Right ventricle myocardium inferior (tissue), 1 donor: ENCODE measurements around the gene FAM53B. TPM values are rescaled to one million over a fixed set of nuclear protein-coding genes. Genes with fewer than 3 reads are reported as not detected.
A peak's percentile ranks its signal among the peaks of the same experiment; 100 is the strongest.

ENCODE experiments used
- ATAC-seq: fragments of 200-7000 bp; cut with Tn5 transposase; one replicate; pipeline ENCODE4 v1.9.1; 2020; ENCODE audit warnings: mild to moderate bottlenecking, moderate library complexity
- DNase-seq: peaks from one replicate; pipeline ENCODE4 v3.0.0; 2021; ENCODE audit errors: missing footprints
- intact Hi-C: fragments of 100-400 bp; cut with DNase I; formaldehyde crosslinking; loops from one replicate; pipeline ENCODE4 v1.11.0; 2022
- total RNA-seq: library from RNA; stranded (reverse); fragmentation: NEBNext Ultra II Directional; extraction: Animal tissue kit (Norgen Biotek cat#: 25700); gene quantifications from one replicate; pipeline ENCODE4 v1.2.1, GENCODE V29; 2021
- donor health status: DM: no; HTN: yes; CAD: no; lungs with severe emphysema.

FAM53B gene
- total RNA-seq, 1 donor from 2014 or later, result 41.2 TPM

DNA sequence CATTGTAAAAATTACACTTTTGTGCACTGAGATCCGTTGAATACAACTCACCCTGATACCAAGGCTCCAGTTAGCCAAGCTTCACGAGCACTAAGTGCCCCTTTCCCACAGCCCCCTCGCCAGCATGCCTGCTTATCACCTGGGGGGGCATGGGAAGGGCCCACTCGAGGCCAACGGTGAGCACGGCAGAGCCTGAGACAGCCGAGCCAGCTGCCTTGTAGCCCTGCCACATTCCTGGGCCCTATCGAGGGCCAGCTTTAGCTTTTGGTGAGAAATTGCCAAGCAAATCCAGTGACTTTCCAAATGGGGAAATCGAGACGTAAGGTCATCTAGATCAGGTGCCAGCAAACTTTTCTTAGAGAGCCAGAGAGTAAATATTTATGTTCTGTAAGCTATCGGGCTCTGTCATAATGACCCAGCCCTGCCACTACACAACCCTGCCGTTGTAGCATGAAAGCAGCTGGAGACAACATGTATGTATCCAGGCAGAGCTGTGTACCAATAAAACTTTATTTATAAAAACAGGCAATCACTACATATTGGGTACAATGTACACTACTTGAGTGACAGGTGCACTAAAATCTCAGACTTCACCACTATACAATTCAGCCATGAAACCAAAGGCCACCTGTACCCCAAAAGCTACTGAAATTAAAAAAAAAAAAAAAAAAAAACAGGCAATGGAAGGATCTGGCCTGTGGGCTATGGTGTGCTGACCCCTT lies 83.6 kb downstream of the FAM53B start:
- intact Hi-C loops, result no loop called here
- no peak for DNase-seq
- no peak for ATAC-seq

DNA sequence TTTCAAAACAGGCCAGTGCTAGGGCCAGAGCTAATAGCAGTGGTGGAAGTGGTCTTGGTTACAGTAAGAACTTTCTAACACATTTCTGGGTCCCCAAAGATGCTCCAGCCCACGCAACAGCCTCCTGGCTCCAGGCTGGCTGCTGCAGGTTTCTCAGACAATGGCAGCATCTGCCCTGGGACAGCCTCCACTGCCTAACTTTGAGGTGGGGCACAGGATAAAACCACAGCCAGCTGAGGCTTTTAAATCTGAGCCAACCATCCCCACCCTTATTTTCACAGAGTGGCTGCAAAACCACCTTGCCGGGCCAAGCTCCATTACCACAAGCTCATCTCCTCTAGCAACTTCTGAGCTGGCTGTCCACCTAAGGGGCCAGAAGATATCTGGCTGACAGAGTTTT lies 84.8 kb downstream of the FAM53B start:
- intact Hi-C loops, result no loop called here
- peak; percentile 57 for DNase-seq
- ATAC-seq, result no peak

DNA sequence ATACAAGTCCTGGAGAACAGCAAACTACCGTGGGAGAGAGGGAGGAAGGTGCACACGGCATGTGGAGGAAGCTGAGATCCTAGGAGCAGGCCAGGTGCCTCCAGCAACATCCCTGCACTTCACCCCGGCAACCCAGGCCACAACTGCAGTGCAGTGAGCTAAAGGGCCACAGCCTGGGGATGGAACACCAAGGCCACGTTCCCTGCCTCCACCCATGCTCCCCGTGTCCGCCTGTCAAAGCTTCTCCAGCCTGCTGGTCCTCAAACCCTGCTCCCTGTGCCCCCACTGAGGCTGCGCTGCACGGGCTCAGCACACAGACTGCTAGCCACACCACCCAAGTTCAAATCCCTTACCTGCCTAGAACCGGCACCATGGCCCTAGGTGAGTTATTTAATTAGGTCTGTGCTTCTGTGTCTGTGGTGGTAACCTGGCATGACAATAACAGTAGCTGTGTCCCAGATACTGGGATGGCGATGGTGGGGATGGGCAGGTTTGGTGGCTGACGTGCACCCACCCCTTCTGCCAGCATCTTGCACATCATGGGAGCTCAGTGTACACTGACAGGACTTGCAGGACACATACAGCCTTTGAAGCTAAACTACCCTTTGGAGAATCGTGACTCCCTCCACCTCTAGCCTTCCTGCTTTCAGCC lies 85.5 kb downstream of the FAM53B start:
- ATAC-seq (no peak), DNase-seq (peak; percentile 35)
- intact Hi-C loops, result no loop called here

DNA sequence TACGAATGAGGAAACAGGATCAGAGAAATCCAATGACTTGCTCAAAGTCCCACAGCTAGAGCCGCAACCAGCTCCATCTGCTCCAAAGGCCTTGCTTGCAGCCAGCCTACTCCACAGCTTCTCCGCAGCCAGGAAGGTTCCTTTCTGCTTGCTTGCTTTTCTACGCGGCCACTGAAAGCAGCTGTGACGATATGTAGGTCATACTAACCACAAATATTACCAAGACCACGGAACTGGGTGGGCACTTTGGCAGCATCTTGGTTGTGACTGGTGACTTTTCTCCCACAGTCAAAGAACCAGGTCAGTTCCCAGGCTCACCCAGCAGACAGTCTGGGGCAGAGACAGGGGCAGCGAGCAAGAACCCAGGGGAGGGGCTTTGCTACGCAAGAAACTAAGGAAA lies 86.4 kb downstream of the FAM53B start:
- DNase-seq, result peak; percentile 70
- intact Hi-C loops, result no loop called here
- no peak for ATAC-seq

DNA sequence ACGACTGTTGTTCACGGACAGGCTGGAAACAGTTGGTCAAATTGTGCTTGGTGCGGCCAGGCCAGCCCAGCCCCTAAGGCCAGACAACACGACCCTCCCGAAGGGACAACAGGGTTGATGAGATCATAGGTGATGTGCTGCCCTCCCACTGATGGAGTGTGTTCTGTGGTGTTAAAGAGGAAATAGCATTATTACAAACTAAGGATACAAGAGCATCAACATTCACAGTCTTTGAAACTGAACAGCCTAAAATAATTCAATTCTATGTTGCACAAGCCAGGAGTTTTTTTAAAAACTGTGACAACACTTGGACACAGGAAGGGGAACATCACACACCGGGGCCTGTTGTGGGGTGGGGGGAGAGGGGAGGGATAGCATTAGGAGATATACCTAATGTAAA lies 87.6 kb downstream of the FAM53B start:
- no peak for DNase-seq
- intact Hi-C loops, result no loop called here
- ATAC-seq, result no peak

DNA sequence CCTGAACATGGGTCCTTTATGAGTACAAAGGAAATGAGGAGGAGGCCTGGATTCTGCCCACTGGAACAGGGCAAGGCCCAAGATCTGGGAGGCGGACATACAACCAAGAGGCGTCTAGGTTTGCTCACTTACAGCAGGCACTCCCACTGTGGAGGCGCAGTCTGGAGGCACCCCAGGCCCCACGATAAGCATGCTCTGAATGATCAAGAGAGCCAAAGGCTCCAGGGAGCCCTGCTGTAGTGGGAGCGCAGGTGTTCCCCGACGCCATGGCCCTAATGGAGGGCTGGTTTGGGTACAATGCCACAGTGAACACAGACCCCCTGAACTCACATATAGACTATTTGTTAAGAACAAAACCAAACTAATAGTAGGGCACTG lies 88.1 kb downstream of the FAM53B start:
- DNase-seq (peak; percentile 20), ATAC-seq (no peak)
- intact Hi-C loops, result no loop called here

DNA sequence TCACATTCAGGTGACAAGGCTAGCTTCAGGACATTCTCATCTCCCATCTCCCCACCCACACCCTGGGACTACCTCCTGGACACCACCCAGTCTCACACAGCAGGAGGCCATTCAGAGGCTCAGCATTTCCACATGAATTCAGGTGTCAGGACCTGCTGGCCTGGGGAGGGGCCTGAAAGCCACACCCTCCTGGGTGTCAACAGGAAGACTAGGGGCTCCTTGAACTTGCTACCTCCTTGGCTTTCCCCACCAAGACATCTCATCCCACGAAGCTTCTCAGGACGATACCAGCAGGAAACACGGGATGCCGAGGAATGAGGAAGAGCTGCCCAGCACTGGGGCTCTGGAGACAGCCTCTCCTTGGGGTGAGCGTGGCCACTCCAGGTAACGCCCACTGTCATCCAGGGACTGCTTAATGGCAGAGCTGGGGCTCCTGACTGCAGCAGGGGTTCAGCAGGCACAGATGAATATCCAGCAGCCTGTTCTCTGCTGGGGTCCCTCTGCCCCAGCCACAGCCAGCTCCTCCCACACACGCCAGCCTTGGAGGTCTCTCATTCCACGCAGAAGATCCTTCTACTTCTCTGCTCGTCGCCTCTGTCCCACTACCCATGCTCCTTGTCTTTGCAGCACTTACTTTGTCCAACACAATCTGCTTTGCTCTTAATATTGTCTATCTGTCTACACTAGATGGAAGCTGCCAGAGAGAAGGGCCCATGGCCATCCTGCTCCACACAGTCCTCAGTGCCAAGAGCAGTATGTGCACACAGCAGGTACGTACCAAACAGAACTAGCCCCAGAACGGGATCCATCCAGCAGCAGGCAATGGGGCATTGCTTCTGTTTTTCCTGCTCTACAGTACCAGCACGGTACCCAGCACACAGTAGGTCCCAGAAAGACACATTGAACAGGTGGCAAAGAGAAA lies 88.7 kb downstream of the FAM53B start:
- DNase-seq (peak; percentile 30), ATAC-seq (no peak)
- intact Hi-C loops, result no loop called here

DNA sequence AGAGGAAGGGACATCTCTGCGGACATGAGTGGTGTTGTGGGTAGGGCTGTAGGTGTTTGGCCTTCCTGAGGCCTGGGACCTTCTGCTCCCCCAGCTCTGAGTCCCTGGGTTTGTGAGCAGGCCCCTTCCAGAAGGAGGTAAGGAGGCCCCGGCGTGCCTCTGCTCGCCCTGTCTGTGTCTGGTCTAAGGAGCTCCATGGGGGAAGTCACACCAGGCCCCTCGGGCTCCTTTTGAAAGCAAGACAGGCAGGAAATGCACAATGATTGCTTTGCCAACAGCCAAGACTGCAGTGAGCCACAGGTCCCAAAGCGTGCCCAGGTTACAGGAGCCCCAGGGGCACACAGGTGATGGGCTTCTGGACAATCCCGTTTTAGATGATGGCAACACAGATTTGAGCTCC lies 89.5 kb downstream of the FAM53B start:
- intact Hi-C loops, result no loop called here
- DNase-seq, result no peak
- no peak for ATAC-seq

DNA sequence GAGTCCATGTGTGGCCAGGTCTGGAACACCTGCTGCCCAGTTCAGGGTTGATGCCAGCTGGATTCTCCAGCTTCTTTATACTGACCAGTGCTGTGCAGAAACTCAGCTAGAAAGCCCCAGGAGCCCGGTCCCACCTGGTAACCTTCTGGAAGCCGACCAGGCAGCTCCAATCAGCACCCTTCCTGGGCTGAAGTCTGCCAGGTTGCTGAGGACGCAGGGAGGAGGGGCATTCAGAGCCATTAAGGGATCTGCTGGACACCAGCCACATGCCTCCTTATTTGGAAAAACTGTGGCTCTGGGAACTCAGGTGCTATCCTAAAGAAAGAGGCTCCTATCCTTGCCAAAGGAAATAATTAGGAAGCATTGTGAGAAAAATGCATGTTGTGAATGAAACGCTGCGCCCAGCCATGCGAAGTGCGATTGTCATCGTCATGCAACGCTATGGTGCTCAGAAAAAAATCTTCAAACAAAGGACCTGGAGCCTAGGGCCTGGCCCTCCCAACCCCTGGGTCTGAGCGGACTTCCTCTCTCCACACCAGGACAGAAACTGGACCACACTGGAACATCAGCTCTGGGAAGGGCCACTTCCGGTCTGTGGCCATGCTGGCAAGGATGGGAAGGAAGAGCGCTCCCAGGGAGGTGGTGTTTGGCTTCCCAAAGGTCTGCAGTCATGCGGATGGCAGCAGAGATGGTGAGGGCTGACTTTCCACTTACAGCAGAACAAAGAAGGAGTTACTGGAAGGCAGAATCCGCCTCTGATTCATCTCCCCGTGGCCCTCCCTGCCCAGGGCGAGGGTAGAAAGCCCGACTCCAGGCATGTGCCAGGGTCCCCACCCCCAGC lies 90.1 kb downstream of the FAM53B start:
- ATAC-seq (peak; percentile 14), DNase-seq (peak; percentile 52)
- intact Hi-C loops, result no loop called here

DNA sequence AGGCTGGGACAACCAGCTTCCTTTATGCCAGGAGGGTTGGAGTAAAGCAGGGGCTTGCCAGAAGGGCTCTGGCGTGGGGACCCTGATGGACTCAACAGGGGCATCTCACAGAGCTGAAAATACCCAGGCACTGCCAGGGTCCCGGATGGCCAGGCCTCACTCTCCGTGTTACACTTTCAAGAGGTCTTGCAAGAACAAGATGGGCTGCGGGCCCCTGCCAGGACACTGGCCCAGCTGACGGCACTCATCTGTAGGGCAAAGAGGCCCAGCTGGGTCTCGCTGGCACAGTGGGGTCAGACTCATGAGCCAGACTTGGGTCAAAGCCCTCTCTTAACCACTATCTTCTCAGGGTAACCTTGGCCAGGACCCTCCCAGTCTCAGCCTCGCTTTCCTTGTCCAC lies 90.9 kb downstream of the FAM53B start:
- intact Hi-C loops, result no loop called here
- DNase-seq, result peak; percentile 65
- no peak for ATAC-seq

DNA sequence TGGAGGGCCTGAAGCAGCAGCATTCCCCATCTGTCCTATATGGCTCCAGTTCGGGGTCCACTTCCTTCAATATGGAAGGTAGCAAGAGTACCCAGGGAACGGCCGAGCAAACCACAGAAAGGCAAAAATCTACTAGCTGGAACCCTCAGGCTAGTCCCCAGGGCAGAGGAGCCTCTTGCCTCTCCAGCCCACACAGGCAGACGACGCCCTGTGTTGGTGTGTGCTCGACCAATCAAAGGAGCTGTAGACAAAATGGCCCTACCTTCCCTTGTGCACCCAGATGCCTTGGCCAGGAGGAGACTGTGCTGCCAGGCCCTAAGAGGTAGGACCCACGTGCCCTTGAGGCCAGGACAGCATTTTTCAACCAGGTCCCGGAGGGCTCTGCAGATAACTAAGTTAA lies 91.5 kb downstream of the FAM53B start:
- intact Hi-C loops, result no loop called here
- ATAC-seq (no peak), DNase-seq (peak; percentile 57)

DNA sequence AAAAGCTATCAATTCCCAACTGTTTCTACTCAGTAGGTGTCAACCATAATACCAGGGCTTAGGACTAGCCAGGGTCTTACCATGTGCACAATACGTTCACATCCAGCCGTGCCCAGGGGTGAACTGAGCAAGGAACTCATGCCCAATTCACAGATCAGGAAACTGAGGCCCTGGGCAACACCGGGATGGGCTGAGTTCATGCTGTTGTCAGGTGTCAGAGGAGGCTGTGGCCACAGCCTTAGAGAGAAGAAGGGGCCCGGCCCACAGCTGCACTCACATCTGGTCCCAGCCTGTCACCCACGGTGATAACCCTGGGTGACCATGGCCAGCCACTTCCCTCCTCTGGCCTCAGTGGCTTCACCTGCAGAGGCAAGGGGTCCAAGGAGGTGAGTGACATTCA lies 92.0 kb downstream of the FAM53B start:
- DNase-seq (peak; percentile 35), ATAC-seq (no peak)
- intact Hi-C loops, result no loop called here

DNA sequence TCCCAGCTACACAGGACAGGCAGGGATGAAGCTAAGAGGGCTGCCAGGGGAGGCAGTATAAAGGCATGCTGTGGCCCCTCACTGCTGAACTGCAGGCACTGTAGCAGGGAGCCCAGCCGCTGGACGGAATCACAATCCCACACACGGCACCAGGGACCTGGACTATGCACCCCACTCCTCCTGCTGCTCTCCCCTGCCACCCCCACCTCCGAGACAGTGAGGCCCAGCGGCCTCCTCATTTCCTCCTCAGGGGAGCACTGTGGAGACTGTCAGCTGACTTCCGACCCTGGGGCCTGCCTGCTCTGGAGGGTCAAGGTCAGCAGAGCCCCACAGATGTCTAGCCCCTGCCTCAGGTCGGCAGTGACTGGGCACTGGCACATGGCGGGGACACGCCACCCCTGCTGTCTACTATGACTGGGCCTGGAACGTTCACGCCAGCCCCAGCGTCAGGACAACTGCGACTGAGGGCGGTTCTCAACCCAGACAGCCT lies 92.7 kb downstream of the FAM53B start:
- ATAC-seq, result no peak
- peak; percentile 57 for DNase-seq
- intact Hi-C loops, result no loop called here

DNA sequence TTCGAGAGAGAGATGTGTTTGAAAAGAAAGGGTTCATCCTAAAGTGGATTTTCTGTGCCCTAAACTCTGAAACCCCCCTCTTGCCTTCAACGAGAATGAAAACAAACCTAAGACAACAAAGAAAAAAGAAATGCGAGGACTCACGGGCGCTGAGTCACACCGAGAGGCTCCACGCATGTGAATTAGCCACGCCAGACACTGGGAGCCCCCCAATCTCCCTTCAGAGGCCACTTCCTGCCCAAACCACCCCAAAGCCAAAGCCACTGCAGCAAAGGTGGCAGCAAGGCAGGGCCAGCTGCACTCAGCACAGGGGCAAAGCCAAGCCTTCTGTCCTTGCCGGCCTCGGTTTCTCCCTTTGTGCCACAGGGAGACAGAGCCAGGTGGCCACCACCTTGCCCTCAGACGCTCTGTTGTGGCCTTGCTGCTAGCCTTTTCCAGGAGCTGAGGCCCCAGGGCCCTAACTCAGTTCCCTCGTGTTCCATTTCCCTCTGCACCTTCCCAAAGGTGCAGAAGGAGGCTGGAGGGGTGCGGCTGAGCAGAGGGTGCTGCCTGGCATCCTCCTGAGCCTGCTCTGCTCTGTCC lies 93.3 kb downstream of the FAM53B start:
- ATAC-seq, result no peak
- DNase-seq, result peak; percentile 57

DNA sequence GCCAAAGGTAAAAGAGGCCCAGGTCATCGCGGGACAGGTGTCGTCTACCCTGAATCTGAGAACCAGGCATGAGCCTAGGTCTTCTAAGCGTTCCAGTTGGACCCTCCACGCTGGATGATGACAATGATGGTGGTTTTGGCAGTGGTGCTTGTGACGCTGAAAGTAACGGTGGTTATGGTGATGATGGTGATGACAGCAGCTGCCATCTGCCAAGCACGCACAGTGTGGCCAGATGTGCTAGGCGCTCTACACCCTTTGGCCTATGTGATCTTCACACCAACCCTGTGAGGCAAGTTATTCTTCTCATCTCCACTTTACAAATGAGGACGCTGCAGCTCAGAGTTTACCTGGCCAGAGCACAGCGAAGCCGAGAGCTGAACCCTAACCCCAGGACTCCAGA lies 93.9 kb downstream of the FAM53B start:
- DNase-seq (no peak), ATAC-seq (no peak)
- intact Hi-C loops, result no loop called here

More for the DNA sequence above, 93.3 kb downstream of the FAM53B start:
- intact Hi-C loops, result no loop called here

DNA sequence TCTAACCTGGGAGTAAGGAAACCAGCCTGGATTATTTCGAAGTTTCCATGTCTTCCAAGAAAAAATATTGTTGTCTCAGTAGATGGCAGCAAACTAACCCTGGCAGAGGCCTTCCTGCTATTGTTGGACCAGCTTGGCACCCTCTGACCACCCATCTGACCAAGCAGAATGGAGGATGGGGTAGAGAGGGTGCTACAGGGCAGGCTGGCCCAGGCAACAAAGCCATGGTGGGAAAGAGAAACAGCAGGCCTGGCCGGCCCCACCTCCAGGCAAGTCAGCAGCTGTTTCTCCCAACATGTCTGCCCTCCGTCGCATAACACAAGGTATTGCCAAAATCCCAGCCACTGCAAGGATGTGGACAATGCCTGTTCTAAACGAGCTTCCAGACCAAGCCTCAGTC lies 95.0 kb downstream of the FAM53B start:
- intact Hi-C loops, result loop anchor here (5.0 kb wide), 1 partner anchor 93 kb away; the partner anchor contains the start of gene FAM53B
- ATAC-seq, result peak; percentile 38
- DNase-seq, result peak; percentile 69

DNA sequence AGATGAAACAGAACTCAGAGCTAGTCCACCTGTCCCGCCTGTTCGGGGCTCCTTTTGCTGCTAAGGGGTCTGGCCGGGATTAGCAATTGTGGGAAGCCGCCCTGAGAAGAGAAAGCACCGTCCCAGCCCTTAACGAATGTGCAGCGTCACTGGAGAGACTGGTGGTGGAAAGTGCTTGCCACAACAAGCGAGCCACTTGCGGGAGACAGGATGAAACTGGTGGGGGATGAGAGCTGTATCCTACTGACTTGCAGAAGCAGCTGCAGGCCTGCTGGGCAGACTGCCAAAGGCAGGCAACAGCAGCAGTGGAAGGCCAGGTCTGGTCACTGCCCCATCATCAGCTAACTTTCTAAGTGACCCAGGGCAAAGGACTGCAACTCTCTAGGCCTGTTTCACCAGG lies 95.4 kb downstream of the FAM53B start:
- intact Hi-C loops, result loop anchor here (5.0 kb wide), 1 partner anchor 94 kb away; the partner anchor contains the start of gene FAM53B

DNA sequence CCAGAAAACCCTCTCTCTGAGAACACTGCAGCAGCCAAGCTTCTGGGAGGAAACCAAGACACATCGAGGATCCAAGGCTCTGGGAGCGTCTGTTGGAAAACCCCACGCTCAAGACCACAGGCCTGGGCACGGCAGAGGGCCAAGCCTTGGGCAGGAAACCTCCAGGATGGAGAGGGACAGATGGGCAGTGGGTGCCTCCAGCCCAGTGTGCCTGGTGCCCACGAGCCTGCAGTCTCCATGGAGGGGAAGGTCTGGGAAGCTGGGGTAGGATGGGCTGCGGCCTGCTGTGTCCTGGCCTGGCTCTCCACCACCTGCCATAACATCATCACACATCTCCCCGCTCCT lies 96.1 kb downstream of the FAM53B start:
- ATAC-seq (no peak), DNase-seq (no peak)
- intact Hi-C loops, result loop anchor here (5.0 kb wide), 1 partner anchor 94 kb away; the partner anchor contains the start of gene FAM53B

More for the DNA sequence above, 95.4 kb downstream of the FAM53B start:
- ATAC-seq (peak; percentile 55), DNase-seq (peak; percentile 92)
